ENCODE data around the gene HOXD11. TPM values are rescaled to one million over a fixed set of nuclear protein-coding genes. Genes with fewer than 3 reads are reported as not detected.

The HOXD11 gene
- total RNA-seq, 1 experiment from 2014 or later = not detected

GRCh38 chr2:176124947-176125771 lies 18.1 kb downstream of the HOXD11 start (continued):
- TF ChIP-seq, protein P1, sequence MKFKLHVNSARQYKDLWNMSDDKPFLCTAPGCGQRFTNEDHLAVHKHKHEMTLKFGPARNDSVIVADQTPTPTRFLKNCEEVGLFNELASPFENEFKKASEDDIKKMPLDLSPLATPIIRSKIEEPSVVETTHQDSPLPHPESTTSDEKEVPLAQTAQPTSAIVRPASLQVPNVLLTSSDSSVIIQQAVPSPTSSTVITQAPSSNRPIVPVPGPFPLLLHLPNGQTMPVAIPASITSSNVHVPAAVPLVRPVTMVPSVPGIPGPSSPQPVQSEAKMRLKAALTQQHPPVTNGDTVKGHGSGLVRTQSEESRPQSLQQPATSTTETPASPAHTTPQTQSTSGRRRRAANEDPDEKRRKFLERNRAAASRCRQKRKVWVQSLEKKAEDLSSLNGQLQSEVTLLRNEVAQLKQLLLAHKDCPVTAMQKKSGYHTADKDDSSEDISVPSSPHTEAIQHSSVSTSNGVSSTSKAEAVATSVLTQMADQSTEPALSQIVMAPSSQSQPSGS (CRISPR knock-in tag; IDR thresholded peaks at IDR 0.05; ENCODE audit: borderline replicate concordance, low read depth) = no peak

GRCh38 chr2:176125772-176126054 lies 18.6 kb downstream of the HOXD11 start:
- Mint-ChIP-seq H3K9me3 (no peaks in the 10 kb centered on the region), H3K27me3 (ENCODE audit: low read depth) (peaks cover 98% of the 10 kb centered on the region), H3K36me3 (peaks cover 2% of the 10 kb centered on the region; the same call in 1 of the 2 replicates), H3K4me1 (peaks cover 21% of the 10 kb centered on the region), H3K4me3 (no peak overlapping the region), H3K27ac (no peak overlapping the region)
- no peak for DNase-seq (ENCODE audit: low spot score)
- ChIA-PET CTCF (interaction anchor here (0.6 to 2.1 kb wide), 5 partner anchors 14 to 522 kb away, joined by 3 to 14 read pairs (median 4); no protein-coding TSS in a partner anchor), POLR2A (interaction anchor here (0.7 kb wide), 1 partner anchor 512 kb away, joined by 6 read pairs; no protein-coding TSS in a partner anchor)
- TF ChIP-seq ZNF281 (CRISPR knock-in tag; IDR thresholded peaks at IDR 0.05) = no peak
- no peak for TF ChIP-seq ZNF219 (CRISPR knock-in tag; IDR thresholded peaks at IDR 0.05; ENCODE audit: borderline replicate concordance)
- TF ChIP-seq SP1 (CRISPR knock-in tag; conservative IDR thresholded peaks at IDR 0.05) = no peak
- no peak for TF ChIP-seq MXD4 (CRISPR knock-in tag; IDR thresholded peaks at IDR 0.05; ENCODE audit: borderline replicate concordance)
- TF ChIP-seq, protein P2, sequence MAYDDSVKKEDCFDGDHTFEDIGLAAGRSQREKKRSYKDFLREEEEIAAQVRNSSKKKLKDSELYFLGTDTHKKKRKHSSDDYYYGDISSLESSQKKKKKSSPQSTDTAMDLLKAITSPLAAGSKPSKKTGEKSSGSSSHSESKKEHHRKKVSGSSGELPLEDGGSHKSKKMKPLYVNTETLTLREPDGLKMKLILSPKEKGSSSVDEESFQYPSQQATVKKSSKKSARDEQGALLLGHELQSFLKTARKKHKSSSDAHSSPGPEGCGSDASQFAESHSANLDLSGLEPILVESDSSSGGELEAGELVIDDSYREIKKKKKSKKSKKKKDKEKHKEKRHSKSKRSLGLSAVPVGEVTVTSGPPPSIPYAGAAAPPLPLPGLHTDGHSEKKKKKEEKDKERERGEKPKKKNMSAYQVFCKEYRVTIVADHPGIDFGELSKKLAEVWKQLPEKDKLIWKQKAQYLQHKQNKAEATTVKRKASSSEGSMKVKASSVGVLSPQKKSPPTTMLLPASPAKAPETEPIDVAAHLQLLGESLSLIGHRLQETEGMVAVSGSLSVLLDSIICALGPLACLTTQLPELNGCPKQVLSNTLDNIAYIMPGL (CRISPR knock-in tag; IDR thresholded peaks at IDR 0.05) = no peak
- TF ChIP-seq KAT7 (CRISPR knock-in tag; IDR thresholded peaks at IDR 0.05; ENCODE audit: borderline replicate concordance) = no peak
- TF ChIP-seq EMX1 (CRISPR knock-in tag; IDR thresholded peaks at IDR 0.05) = no peak
- no peak for TF ChIP-seq ZMAT4 (CRISPR knock-in tag; IDR thresholded peaks at IDR 0.05)
- TF ChIP-seq, protein P3, sequence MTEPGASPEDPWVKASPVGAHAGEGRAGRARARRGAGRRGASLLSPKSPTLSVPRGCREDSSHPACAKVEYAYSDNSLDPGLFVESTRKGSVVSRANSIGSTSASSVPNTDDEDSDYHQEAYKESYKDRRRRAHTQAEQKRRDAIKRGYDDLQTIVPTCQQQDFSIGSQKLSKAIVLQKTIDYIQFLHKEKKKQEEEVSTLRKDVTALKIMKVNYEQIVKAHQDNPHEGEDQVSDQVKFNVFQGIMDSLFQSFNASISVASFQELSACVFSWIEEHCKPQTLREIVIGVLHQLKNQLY (CRISPR knock-in tag; IDR thresholded peaks at IDR 0.05) = no peak
- no peak for TF ChIP-seq ZNF512 (CRISPR knock-in tag; IDR thresholded peaks at IDR 0.05; ENCODE audit: borderline replicate concordance)
- TF ChIP-seq ZNF121 (CRISPR knock-in tag; IDR thresholded peaks at IDR 0.05) = no peak
- no peak for TF ChIP-seq HMGA2 (CRISPR knock-in tag; IDR thresholded peaks at IDR 0.05)
- TF ChIP-seq IRF2 (CRISPR knock-in tag; IDR thresholded peaks at IDR 0.05; ENCODE audit: borderline replicate concordance, low read depth) = no peak
- no peak for TF ChIP-seq AR (CRISPR knock-in tag; IDR thresholded peaks at IDR 0.05)
- ATAC-seq = no peak

All from WTC11 (cell line).